C4-2B (cell line): ENCODE results near the gene RSPO4.
"Not testable (repeated sequence)": the region's sequence is repeated elsewhere in the genome, so short reads cannot be mapped to it uniquely, and the experiment has no call there.

ENCODE experiments used
- H3K27ac ChIP-seq: fragments of 450-650 bp; 2 replicates; pipeline ENCODE4 v1.5.1; 2017
- CTCF ChIP-seq: fragments of 450-650 bp; conservative IDR thresholded peaks from 2 replicates; pipeline ENCODE4 v1.5.1; 2017; ENCODE audit warnings: mild to moderate bottlenecking
- ZFX ChIP-seq: fragments of 450-650 bp; IDR thresholded peaks from 2 replicates; pipeline ENCODE4 v1.6.1; 2017

RSPO4 gene

GRCh38 chr20:1034415-1034789 lies 32.3 kb upstream of the RSPO4 start:
- TF ChIP-seq ZFX (no peak), CTCF (no peak)
- no peak overlapping the region for H3K27ac ChIP-seq

GRCh38 chr20:1033751-1034414 lies 31.8 kb upstream of the RSPO4 start:
- TF ChIP-seq CTCF (no peak), ZFX (no peak)
- no peak overlapping the region for H3K27ac ChIP-seq

GRCh38 chr20:1029980-1030379 lies 27.9 kb upstream of the RSPO4 start:
- TF ChIP-seq ZFX (no peak), CTCF (no peak)
- no peak overlapping the region for H3K27ac ChIP-seq

GRCh38 chr20:1026214-1026613 lies 24.1 kb upstream of the RSPO4 start:
- not testable (repeated sequence) for H3K27ac ChIP-seq

GRCh38 chr20:1022871-1023270 lies 20.8 kb upstream of the RSPO4 start:
- H3K27ac ChIP-seq, result no peak overlapping the region
- no peak for TF ChIP-seq CTCF
- no peak for TF ChIP-seq ZFX

- no peak overlapping the region for H3K27ac ChIP-seq
- no peak for TF ChIP-seq CTCF
- TF ChIP-seq ZFX, result no peak
Measured at GRCh38 chr20:1020614-1021013, 18.5 kb upstream of the RSPO4 start.

- no peak for TF ChIP-seq ZFX
- no peak for TF ChIP-seq CTCF
- H3K27ac ChIP-seq, result no peak overlapping the region
Measured at GRCh38 chr20:1019344-1019743, 17.2 kb upstream of the RSPO4 start.

GRCh38 chr20:1017677-1018076 lies 15.6 kb upstream of the RSPO4 start:
- no peak overlapping the region for H3K27ac ChIP-seq
- TF ChIP-seq ZFX (no peak), CTCF (no peak)
